Dermis microvascular lymphatic vessel endothelial cell (primary cell): Measurements from ENCODE around the gene UBAC2. TPM values are rescaled to one million over a fixed set of nuclear protein-coding genes. Genes with fewer than 3 reads are reported as not detected.

Experiments
- DNase-seq, 2 donors: peaks; one replicate each; pipeline versions ENCODE4 v3.0.0 to v3.0.0-alpha.2; 2010; ENCODE audit warnings: low read depth in 2 of 2
- total RNA-seq: library from RNA; depleted of rRNA; stranded (reverse); fragments of >200 nt; gene quantifications from 2 replicates; pipeline ENCODE4 v1.2.1, GENCODE V29; 2014

The UBAC2 gene
- total RNA-seq, 1 donor from 2014 or later, result 25.8 TPM

DNA sequence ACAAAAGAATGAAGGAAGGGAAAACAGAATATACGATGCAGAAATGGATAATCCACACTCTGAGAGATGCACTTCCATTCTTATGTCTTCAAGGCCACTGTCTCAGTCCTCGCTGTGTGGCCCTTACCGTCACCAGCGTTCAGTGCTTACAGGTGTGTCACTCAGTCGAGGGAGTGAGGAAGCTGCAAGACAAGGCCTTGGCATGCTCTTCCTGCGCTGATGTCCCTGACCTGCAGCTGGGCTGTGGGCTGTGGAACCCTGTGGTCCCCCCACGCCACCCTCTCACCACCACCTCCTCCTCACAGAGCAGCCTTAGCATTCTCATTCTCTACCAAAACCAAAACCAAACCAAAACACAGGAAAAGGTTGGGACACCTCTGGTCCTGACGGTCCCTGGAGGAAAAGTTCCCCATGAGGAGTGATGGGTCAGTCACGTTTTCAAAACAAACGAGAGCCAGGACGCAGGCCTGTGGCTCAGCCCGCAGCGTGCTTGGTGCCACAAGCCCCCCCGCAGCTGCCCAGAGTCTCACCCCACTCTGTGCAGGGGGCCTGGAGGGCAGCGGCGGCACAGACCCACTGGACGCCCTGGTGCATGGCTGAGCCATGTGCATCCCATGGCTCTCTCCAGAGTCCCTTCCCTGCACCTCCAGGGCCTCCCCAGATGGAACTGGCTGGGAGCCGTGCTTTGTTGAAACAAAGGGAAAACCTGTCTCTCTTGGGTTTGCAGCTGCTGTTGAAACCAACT lies 154.8 kb downstream of the UBAC2 start:
- DNase-seq, result no peak

DNA sequence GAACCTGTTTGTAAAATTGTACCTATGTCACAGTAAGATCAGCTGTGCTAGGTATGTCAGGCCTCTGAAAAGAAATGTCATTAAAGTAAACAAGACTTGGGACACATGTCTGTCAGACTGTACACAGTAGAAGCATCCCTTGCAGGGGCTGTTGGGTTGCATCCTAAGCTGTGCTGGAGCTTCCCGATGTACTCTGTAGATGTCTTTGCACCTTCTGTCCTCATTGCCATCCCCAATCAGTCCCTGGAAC lies 155.3 kb downstream of the UBAC2 start:
- DNase-seq, result no peak

DNA sequence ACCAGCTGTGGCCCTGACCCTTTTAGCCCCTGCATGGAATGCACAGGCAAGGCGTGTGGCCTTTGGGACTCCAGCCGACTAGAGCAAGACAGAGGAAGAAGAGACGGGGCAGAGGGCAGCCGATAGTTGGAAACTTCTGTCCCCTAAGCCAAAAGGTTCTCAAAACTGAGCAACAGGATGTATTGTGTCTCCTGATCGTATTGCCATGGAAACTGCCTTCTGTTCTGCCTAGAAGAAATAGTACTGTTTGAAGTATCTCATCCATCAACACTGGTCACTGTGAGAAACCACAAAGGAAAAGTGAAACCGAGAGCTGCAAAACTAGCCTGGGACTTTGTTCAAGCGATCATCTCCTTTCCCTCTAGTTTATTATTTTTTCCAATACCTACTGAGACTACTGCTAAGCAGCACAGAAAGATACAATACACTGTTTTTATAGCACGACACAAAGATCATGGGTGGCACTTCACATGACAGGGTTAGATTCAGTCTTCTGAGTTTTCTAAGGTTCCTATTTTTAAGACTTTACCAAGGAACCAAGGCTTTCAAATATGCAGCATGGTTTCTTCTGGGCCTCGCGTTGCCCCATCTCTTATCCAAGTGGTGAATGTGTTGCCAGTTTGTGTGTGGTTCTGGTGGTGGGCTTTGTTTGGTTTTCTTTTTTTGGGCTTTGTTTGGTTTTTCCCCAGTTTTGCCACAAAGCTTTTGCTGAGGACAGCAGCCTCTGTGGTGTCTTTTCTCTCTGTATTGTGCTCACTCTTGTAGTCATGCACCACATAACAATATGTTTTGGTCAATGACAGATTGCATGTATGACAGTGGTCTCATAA lies 155.8 kb downstream of the UBAC2 start:
- peak; percentile 91 to 97 for DNase-seq

DNA sequence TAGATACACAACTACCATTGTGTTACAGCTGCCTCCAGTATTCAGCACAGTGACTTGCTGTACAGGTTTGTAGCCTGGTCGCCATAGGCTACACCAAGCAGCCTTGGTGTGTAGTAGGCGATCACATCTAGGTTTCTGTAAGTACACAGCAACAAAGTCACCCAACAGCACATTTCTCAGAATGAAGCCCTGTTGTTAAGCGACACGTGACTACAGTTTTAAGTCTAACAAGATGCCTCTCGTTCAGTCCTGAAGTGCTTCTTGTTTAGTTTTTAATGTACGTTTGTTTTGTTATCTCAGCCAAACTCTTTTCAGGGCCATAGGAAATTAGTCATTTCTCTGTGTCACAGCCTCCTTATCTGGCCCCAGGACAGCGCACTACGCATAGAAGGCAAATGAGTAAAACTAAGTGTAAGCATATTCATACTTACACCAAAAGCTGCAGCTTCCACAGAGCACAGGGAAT lies 156.5 kb downstream of the UBAC2 start:
- peak; percentile 87 to 96 for DNase-seq

DNA sequence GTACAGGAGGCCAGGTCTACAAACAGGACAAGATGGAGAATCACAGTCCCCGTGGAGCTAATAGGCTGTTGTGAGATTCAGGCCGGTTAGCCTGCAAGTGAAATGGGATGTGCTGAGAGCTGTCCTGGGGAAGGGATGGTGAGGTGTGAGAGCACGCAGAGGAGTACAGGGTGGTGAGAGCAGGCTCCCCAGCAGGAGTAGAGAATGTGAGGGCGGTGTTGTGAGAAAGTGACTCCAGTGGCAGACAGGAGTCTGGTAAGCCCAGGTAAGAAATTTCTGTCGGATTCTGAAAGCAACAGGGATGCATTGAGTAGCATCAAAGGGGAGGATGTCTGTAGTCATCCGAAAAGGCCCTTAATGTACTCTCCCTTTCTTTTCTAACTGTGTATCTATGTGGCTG lies 157.3 kb downstream of the UBAC2 start:
- DNase-seq, result no peak

DNA sequence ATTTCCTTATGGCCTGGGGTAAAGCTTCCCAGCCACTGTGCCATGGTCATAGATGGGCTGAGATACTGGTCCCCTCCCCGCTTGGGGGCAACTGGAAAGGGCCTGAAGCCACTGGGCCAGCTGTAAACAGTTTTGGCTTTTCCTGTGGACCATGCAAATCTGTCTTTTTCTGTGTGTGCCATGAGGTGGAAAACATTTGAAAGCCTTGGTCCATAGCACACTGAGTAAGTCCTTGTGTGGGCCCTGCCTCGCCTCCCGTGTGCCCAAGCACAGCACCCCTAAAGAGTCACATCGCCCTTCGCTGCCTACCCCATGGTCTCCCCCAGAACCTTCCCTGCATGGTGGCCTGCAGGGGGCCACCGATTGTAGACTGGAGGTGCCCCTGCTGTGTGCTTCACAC lies 158.9 kb downstream of the UBAC2 start:
- DNase-seq, result no peak

DNA sequence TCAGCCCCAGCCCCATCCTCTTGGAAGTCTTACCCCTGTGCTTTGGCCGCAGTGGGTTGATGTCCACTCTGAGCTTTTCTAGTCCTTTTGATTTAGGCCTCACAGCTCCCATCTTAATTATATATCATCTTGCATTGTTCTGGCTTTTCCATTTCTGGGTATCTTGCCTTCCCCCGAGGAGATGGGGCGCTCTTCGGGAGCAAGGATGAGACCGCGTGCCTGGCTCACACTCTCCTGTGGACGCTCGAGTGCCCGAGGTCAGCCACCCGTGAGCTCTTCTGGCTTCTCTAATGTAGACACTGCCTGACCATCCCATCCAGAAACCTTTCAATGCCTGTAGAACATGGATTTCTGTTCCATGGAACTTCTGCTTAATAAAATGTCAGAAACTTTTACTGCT lies 160.0 kb downstream of the UBAC2 start:
- no peak for DNase-seq

DNA sequence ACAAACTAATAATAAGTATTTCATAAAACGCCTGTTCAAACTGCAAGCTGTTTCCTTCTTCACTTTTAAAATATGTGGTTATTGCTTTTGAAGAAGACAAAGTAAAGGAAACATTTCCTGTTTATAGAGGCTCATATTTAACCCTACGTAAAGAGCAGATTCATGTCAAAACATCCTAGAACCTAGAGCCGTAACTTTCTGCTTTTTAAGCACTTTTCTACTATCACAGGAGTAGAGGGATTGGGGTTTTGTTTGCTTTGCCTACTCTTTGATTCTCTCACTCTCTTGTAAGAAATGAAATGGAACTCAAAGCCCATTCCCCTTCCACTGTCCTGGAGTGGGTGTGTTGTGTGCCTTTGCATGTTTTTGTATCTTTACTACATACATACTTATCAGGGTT lies 160.5 kb downstream of the UBAC2 start:
- DNase-seq, result peak; percentile 11 to 59

DNA sequence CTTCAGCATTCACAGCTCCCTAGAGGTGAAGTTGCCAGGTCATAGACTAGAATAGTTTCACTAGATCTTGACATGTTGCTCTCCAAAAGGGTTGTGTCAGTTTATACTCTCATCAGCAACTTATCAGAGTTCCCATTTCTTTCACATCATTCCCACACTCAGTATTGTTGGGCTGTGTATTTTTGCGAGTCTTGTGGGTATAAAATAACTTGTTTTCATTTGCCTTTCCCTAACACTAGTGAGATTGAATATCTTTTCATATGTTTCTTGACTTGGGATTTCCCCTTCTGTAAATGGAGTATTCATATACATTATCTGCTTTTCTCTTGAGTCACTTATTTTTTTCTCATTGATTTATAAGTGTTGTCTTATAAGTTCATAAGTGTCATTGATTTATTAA lies 161.7 kb downstream of the UBAC2 start:
- DNase-seq, result no peak

DNA sequence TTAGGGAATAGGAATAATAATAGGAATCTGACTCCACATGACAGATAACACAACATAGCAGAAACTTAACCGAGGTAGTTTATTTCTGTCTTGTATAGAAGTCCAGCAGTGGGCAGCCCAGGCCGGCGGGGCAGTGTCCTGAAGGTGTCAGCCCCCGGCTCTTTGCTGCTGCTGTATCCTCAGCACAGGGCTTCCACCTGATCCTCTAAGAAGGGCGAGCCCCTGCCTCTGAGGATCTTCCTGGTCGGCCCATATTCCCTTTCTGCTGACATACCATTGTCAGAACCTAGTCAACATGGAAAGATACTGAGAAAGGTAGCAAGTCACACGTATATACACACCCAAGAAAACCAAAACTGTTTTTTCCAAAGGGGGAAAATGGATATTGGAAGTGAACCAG lies 162.7 kb downstream of the UBAC2 start:
- DNase-seq, result no peak

DNA sequence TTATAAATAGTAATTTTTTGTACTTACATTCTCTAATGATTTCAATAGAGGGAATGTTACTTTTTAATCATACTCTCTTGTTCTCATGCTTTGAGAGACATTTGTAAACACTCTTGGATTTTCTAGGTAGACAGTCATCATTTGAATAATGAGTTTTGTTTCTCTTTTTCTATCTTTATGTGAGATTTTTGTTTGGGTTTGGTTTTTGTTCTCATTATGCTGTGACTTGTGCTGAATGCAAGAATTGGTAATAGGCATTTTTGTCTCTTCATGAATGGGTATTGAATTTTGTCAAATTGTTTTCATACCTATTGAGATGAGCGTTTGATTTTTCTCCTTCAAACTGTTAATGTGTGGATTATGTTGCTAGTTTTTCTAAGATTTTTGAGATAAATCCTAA lies 163.3 kb downstream of the UBAC2 start:
- no peak for DNase-seq

DNA sequence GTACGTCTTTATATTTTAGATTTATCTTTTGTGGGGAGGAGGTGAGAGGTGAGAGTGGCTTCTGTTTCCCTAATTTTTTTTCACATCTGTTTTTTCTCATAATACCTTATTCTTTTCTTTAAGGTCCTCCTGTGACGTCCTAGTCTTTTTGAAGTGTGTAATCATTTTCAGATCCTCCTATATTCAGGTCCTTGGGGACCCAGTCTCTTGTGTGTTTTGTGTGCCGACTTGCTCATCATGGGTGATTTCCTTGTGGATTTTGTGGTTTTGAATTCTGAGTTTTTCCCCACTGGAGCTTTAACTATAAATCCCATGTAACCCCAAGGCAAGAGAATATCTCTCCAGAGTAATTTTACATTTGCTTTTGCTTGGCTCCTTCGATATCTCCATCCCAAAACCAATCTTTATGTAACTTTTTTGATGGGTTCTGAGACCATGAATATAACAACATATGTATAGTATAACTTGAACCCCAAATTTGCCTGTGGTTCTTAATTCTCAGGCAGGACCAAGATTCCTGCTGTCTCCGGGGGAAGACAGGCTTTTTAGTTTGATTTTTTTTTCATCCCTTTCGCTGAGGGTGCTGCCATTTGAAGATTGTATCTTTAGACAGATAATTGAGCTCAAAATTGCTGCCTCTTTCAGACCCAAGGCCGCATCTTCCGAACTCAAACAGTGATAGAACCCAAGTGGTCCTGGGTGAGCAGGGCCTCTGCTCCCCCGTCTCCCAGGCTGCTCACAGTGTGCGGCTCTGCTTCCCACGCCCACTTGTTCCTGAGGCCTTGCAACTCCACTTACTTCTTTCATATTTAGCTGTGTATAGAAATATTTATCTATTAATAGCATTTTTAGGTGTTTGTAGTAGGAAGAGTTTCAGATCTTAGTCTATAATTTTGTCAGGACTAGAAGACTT lies 165.7 kb downstream of the UBAC2 start:
- DNase-seq, result no peak

DNA sequence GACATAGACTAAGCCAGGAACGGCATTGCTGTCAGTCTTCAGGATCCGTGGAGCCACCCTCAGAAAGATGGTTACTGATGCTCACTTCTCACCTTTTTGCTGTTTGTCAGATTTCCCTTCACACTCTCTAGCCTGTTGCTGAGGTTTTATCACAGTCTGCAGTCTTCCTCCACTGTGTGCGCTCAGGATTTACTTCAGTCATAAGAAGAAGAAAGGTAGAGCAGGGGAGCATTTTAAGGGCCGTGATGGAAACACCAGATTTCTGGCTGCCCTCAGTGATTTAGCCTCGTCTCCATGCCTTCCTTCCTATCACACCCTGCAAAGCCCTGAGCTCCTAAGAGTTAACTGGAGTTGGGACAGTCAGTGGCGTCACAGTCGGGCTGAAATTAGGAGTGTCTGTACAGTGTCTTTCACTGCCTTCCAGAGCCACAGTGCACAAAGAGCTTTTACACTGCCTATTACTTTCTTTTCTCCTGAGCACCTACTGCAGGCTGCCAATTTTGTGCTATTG lies 166.5 kb downstream of the UBAC2 start:
- no peak for DNase-seq

DNA sequence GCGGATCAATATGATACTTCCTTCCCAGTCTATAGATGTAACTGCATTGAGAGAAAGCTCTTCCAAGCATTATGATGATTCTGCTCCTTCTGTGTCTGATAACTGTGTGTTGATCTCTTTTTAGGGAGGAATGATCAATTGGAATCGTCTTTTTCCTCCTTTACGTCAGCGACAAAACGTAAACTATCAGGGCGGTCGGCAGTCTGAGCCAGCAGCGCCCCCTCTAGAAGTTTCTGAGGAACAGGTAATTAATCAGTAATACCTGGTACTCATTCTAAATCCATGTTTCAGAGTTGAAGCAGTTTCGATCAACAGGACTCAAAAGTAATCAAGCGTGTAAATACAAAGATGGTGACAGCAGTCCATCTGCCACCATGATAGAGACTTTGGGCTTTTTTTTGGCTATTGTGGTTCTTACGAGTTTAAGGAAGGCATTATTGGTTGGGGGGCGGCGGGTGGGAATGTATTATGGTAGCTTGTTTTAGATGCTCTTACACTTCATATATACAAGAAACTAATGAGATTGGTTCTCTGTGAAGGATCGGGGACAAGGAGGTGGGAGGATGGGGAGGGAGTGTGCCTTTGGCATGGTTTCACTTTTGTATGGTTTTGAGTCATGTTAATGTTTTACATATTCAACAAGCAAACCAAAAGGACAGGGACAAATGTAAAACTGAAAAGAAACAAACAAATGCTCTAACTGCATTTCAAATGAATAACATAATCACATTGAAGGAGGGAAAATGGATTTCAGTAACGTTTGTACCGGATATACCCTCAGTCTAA lies 167.2 kb downstream of the UBAC2 start:
- no peak for DNase-seq

DNA sequence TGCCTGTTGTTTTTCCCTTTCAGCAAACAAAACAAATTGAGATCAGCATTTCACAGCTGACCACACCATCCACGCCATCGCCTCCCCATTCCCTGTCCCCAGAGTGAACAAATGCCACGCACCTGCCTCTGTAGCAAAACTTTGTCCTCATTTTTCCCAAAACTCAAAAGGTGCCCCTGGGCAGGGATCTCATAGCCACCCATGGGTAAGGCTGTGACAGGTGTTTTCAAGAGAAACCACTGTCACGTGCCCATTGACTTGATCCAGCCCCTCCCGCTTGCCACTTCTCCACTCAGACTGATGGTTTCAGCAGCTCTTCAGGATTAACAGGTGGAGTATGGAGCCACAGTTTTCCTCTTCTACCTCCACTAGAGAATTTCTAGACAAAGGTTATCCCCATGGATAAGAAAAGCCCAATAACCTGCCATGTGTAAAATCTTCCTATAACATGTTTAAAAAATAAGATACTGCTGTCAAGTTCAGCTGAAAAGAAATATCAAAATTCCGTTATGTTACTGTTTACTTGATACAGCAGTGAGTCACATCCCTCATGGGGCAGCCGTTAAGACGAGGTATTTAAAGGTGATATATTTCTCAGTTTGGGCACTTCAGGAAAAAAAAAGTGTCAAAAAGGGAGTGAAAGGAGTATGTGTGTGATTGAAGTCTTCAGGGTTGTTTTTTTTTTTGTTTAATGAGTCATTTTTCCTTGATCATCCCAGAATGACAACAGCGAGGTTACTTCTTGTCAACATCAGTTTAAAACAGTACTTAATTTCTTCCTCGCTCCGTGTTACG lies 170.0 kb downstream of the UBAC2 start:
- DNase-seq, result no peak

DNA sequence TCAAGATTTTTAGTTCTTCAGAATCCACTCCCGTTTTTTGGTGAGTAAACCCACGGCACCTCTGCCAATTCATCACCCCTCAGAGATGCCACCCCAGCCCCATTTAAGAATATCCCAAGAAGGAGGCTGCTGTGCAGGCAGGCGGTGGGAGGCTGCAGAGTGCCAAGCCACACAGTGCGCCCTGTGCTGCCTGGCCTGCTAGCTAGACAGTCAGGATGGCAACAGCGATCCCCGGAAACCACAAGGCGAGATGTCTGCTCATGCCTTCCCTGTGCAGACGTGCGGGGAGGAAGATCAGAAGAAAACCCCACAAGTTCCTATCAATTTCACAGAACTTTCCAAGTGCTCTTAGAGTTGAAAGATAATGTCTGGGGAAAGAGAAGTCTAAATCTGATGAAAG lies 171.3 kb downstream of the UBAC2 start:
- no peak for DNase-seq

DNA sequence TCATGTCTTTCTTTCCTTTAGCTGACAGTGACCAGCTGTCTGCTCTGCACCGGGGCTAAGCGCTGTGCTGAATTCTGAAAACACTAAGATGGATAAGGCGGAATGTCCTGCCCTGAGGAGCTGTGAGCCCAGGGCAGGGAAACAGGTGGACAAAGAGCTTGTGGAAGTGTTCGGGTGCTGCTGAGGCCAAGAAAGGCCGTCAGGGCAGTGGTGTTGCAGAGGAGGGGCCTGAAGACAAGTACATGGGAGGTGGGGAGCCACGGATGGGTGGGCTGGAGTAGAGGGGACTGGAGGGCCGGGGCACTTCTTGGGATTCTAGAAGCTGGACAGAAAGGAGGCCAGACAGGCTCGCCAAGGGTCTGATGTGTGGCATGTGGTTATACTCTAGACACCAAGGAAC lies 172.8 kb downstream of the UBAC2 start:
- DNase-seq, result no peak

DNA sequence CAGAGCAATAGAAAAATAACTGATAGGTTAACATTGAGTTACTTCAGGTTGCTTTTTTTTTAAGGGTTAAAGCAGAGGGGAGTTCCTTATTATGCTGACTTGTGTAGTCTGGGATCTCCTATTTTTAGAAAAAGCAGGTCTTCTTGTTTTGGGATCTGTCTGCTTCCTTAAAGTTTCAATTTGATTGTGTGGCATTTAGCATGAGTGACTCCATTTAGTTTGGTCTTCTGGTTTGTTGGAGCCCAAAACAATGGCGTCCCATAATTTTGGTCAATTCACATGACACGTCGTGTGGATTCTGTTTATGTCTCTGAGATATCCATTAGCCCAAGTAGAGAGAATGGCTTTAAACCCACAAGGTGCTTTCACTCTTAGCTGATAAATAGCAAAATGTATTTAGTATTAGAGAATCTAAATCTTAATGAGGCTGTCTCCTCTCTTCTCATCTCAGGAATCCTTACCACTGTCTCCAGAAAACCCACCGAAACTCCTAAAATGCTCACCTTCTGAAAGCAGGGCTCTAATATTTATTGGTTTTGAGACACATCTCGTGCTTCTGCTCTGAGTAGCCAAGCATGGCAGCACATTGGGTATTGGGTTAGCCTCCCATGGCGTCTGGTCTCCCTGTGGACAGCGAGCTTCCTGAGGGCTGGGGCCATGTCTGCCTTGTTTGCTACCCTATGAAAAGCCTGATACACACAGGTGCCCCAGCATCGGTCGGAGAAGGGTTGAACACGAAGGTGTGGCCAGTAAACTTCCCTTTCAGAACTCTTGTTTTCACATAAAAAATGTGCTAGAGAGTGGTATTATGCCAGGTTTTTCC lies 173.7 kb downstream of the UBAC2 start:
- no peak for DNase-seq

DNA sequence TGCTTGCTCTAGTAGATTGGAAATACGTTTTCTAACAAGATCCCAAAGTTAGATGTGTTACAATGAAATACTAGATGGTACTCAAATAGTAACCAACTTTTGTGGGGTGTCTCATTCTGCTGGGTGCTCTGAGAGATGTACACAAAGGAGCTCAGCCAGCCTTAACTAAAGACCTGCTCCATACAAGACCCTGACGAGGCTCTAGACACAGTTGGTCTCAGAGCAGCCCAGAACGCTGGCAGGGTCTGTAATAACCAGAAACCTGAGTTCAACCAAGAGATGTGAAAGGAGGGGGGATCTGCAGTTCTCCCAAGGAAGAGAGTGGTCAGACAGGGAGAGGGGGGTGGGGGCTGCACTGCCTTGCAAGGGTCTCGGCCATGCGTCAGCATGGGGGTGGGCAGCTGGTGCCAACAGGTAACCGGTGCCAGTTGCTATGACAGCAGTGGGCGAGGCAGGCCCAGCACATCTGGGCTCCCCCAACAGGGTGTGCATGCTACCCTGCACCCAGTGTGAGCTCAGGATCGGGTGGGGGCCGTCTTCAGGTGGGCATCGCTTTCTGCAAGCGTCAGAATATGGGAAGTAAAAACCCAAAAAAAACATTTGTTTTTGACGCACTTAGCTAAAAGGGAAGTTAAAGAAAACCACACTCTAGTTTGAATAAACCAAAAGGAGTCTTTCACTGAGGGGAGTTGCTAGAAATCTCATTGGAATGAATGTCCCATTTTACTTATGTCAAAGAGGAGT lies 174.5 kb downstream of the UBAC2 start:
- no peak for DNase-seq
